ENCODE data around the gene CACNA1B. TPM values are rescaled to one million over a fixed set of nuclear protein-coding genes. Genes with fewer than 3 reads are reported as not detected.

The CACNA1B gene
- total and polyA plus RNA-seq, 10 donors, result under 0.01 to 0.09 (median 0.04) TPM; not detected in 4

DNA sequence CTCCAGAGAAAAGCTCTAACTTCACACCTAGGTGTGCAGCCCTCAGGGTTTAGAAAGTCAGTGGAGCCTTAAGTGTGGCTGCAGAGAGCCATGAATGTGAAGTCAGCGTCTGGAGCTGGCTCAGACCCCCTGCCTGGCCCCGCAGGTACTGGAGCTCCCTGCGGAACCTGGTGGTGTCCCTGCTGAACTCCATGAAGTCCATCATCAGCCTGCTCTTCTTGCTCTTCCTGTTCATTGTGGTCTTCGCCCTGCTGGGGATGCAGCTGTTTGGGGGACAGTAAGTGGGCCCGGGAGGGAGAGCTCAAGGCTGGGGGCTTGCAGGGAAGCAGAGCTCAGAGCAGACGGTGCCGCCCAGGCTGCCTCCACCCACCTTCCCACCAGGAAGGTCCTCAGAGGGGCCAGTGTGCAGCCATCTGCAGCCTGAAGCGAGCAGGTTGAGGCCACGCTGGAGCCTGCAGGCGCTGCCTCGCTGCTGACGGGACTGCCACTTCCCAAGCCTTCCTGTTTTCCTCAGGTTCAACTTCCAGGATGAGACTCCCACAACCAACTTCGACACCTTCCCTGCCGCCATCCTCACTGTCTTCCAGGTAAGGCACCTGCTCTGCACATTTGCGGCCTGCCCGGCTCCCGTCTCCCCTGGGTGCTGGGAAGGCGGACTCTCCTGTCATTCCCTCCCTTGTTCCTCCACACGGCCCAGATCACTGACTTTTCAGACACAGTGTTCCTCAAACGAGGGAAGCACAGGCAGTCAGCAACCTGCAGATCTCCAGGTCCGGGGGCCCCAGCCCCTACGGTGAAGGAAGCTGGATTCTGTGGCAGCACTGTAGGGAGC is 108.9 kb downstream of the CACNA1B start:
- WGBS, 5 donors, result 80 to 82% (median 80%) methylated on average over 17 to 22 of the region's 22 CpGs
- Histone ChIP-seq H3K27me3 (replicated peaks in 1 of 7) (peaks cover 0 to 84% (median 0%) of the 10 kb centered on the region in 7 donors), H3K4me1 (no peaks in the 10 kb centered on the region), H3K9me3 (no peaks in the 10 kb centered on the region), H3K27ac (no peak overlapping the region), H3K4me3 (no peak overlapping the region), H3K36me3 (no peaks in the 10 kb centered on the region)
- intact Hi-C loops (cut with DNase I; ENCODE audit: low total_unique reads), result no loop called here
- TF ChIP-seq, protein P1, sequence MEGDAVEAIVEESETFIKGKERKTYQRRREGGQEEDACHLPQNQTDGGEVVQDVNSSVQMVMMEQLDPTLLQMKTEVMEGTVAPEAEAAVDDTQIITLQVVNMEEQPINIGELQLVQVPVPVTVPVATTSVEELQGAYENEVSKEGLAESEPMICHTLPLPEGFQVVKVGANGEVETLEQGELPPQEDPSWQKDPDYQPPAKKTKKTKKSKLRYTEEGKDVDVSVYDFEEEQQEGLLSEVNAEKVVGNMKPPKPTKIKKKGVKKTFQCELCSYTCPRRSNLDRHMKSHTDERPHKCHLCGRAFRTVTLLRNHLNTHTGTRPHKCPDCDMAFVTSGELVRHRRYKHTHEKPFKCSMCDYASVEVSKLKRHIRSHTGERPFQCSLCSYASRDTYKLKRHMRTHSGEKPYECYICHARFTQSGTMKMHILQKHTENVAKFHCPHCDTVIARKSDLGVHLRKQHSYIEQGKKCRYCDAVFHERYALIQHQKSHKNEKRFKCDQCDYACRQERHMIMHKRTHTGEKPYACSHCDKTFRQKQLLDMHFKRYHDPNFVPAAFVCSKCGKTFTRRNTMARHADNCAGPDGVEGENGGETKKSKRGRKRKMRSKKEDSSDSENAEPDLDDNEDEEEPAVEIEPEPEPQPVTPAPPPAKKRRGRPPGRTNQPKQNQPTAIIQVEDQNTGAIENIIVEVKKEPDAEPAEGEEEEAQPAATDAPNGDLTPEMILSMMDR (IDR thresholded peaks at IDR 0.05 in 8 of 11, conservative IDR thresholded peaks at IDR 0.05 in 3 of 11), result no peak
- no peak for TF ChIP-seq POLR2A (IDR thresholded peaks at IDR 0.05)
- TF ChIP-seq POLR2AphosphoS5 (IDR thresholded peaks at IDR 0.05), result no peak
- DNase-seq, result peak; percentile 62

DNA sequence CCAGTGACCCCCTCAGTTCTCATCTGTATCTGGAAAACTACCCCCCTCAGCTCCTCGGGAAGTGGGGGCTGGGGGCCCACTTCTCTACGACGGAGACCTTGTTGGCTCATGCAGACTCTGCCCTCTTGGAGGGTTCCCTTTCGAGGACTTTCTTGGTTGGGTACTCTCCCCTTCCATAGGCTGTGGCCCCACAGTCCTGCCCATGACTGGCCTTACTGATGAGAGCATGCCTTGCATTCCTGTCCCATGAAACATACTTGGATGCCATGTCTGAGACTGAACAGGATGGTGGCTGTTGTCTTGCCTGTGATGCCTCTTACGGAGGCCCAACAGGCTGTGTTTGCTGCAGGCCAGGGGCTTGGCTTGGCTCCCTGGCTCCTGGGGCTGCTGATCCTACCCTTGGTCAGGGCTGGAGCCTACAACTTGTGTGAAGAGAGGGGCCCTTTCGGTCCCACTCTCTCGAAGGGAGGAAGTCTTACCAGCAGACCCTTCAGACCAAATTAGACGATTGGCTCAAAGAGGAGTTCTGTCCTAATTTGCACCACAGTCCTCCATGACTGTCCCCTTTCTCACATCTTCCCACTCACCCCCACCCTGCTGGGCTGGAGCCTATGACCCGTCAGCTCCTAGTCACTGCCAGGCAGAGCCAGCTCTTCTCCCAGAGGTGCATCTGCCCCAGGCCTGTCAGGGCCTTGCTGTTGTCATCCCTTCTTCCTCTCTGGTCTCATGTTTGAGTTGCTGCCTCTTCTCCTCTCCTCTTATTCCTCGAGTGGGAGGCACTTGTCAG is 109.9 kb downstream of the CACNA1B start:
- DNase-seq, result no peak
- Histone ChIP-seq H3K27ac (no peak overlapping the region), H3K4me3 (no peak overlapping the region), H3K36me3 (no peaks in the 10 kb centered on the region), H3K4me1 (no peaks in the 10 kb centered on the region), H3K9me3 (no peaks in the 10 kb centered on the region), H3K27me3 (replicated peaks in 1 of 7) (peaks cover 0 to 93% (median 0%) of the 10 kb centered on the region in 7 donors)
- TF ChIP-seq POLR2AphosphoS5 (IDR thresholded peaks at IDR 0.05) (no peak), POLR2A (IDR thresholded peaks at IDR 0.05) (no peak)
- TF ChIP-seq, protein P1 (IDR thresholded peaks at IDR 0.05 in 8 of 11, conservative IDR thresholded peaks at IDR 0.05 in 3 of 11), result no peak
- WGBS, 5 donors, result 75 to 82% (median 78%) methylated on average over 9 to 10 of the region's 10 CpGs
- intact Hi-C loops (cut with DNase I; ENCODE audit: low total_unique reads), result no loop called here

DNA sequence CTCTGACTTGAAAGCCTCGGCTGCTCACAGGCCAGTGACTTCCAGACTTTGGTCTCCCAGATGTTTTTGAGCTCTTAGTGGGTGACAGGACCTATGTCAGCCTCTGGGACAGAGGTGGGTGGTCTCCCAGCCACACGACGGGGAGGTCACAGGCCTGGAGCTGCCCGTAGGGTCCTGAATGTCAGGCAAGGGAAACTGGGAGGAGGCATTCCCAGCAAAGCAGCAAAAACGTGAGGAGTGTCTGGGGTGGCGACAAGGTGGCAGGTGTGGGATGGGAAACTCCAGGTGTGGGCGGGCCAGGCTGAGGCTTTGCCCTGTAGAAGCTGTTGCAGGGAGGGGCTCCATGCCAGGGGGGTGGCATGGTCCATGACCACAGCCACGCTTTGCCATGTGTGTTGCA is 110.5 kb downstream of the CACNA1B start:
- H3K27me3 ChIP-seq (replicated peaks in 1 of 7), result peaks cover 0 to 92% (median 0%) of the 10 kb centered on the region in 7 donors
- peak; percentile 46 for DNase-seq
- TF ChIP-seq, protein P1 (IDR thresholded peaks at IDR 0.05 in 8 of 11, conservative IDR thresholded peaks at IDR 0.05 in 3 of 11), result no peak
- TF ChIP-seq POLR2A (IDR thresholded peaks at IDR 0.05) (no peak), POLR2AphosphoS5 (IDR thresholded peaks at IDR 0.05) (no peak)
- H3K27ac ChIP-seq, result no peak overlapping the region
- H3K4me1 ChIP-seq, result no peaks in the 10 kb centered on the region
- no peak overlapping the region for H3K4me3 ChIP-seq
- 68 to 83% (median 76%) methylated on average over 8 of the region's 8 CpGs for WGBS, 5 donors
- no peaks in the 10 kb centered on the region for H3K9me3 ChIP-seq
- intact Hi-C loops (cut with DNase I; ENCODE audit: low total_unique reads), result no loop called here
- H3K36me3 ChIP-seq, result no peaks in the 10 kb centered on the region

DNA sequence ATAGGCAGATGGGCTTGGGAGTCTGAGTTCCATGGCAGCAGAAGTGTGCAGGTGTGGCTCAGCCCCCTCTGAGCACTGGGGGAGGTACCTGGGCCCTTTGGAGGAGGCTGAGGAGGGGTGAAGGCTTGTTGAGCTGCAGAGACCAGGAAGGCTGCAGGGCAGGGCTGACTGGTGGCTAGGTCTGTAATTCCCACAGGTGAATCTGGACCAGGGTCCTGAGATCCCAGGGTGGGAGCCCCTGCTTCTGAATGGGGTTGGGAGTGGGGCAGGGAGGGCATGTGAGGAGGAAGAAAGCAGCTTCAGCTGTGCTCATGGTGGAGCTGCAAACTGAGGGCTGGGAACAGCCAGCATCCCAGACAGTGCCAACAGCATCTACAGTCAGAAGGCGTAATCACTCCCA is 111.1 kb downstream of the CACNA1B start:
- WGBS, 5 donors, result 91 to 100% (median 96%) methylated on average over 1 of the region's 1 CpG
- Histone ChIP-seq H3K9me3 (no peaks in the 10 kb centered on the region), H3K36me3 (no peaks in the 10 kb centered on the region), H3K27ac (no peak overlapping the region), H3K27me3 (replicated peaks in 1 of 7) (peaks cover 0 to 86% (median 0%) of the 10 kb centered on the region in 7 donors), H3K4me3 (no peak overlapping the region), H3K4me1 (no peaks in the 10 kb centered on the region)
- TF ChIP-seq, protein P1 (IDR thresholded peaks at IDR 0.05 in 8 of 11, conservative IDR thresholded peaks at IDR 0.05 in 3 of 11), result no peak
- TF ChIP-seq POLR2AphosphoS5 (IDR thresholded peaks at IDR 0.05) (no peak), POLR2A (IDR thresholded peaks at IDR 0.05) (no peak)
- DNase-seq, result peak; percentile 41
- intact Hi-C loops (cut with DNase I; ENCODE audit: low total_unique reads), result no loop called here

All from spleen (tissue), 11 donors.